KMS-11 (cell line): ENCODE results near the gene PRDX2.

Experiments
- H2AFZ ChIP-seq: fragments of 200-600 bp; sonication (generic); 2 replicates; pipeline ENCODE4 v1.6.1; 2016; ENCODE audit warnings: antibody characterized with exemption, mixed run types, low read depth
- H3K27ac ChIP-seq: fragments of 200-600 bp; sonication (generic); 2 replicates; pipeline ENCODE4 v1.6.1; 2016; ENCODE audit warnings: mild to moderate bottlenecking, mixed run types
- H3K27me3 ChIP-seq: fragments of 200-600 bp; sonication (generic); 2 replicates; pipeline ENCODE4 v1.6.1; 2017; ENCODE audit warnings: mild to moderate bottlenecking, low read depth, mixed run types, moderate library complexity; ENCODE audit not compliant: insufficient read depth
- H3K36me3 ChIP-seq: fragments of 200-600 bp; sonication (generic); 2 replicates; pipeline ENCODE4 v1.6.1; 2017; ENCODE audit warnings: mild to moderate bottlenecking, mixed run types; ENCODE audit not compliant: insufficient read depth
- H3K4me1 ChIP-seq: fragments of 200-600 bp; sonication (generic); 2 replicates; pipeline ENCODE4 v1.6.1; 2016; ENCODE audit warnings: mild to moderate bottlenecking, low read depth, mixed run types; ENCODE audit not compliant: poor library complexity, severe bottlenecking
- H3K4me2 ChIP-seq: fragments of 200-600 bp; sonication (generic); 2 replicates; pipeline ENCODE4 v1.7.0; 2016; ENCODE audit warnings: mild to moderate bottlenecking, mixed run types
- H3K4me3 ChIP-seq: fragments of 200-600 bp; sonication (generic); IDR thresholded peaks from 2 replicates; pipeline ENCODE4 v1.6.1; 2017; ENCODE audit warnings: low read depth, low read length, mixed read lengths; ENCODE audit not compliant: insufficient read depth
- H3K79me2 ChIP-seq: fragments of 200-600 bp; sonication (generic); 2 replicates; pipeline ENCODE4 v1.6.1; 2016; ENCODE audit warnings: low read depth, mixed run types; ENCODE audit not compliant: insufficient read depth
- H3K9ac ChIP-seq: fragments of 200-600 bp; sonication (generic); 2 replicates; pipeline ENCODE4 v1.6.1; 2016; ENCODE audit warnings: mild to moderate bottlenecking, mixed run types
- H4K20me1 ChIP-seq: fragments of 200-600 bp; sonication (generic); 2 replicates; pipeline ENCODE4 v1.6.1; 2016; ENCODE audit warnings: mild to moderate bottlenecking, mixed run types; ENCODE audit not compliant: insufficient read depth
- TF ChIP-seq, protein P1 (sequence below): fragments of 200-600 bp; sonication (generic); conservative IDR thresholded peaks from 2 replicates; pipeline ENCODE4 v1.6.1; 2017; ENCODE audit warnings: low read depth, mild to moderate bottlenecking, antibody characterized with exemption, low read length, moderate library complexity, mixed read lengths

The PRDX2 gene

DNA sequence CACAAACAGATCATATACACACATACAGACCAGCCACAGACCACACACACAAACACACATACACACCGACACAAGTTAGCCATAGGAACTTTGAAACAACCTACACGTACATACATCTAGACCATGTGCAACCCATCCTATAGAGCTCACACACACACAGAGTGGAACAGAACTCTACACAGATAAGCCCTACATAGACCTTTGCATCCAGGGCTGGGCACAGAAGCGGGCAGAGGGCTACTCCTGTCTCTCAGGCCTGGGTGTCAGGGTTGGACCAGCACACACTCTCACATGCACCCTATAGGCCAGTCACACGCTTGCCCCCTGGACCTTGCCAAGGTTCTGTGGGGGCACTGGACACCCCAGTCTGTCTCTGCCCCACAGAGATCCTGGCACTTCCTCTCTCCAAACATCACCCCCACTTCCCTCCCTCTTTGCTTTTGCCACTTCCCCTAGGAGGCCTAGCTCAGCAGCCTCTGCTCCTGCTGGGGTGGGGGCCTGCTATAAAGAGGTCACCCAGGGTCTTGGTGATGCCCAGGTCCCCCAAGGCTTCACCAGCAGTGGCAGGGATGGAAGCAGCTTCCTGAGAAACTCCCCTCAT, 16.1 kb downstream of the PRDX2 start:
- Histone ChIP-seq H3K4me3 (no peak overlapping the region), H3K79me2 (no peaks in the 10 kb centered on the region), H3K27me3 (no peaks in the 10 kb centered on the region), H3K4me2 (no peak overlapping the region), H3K27ac (peak overlapping the region; percentile 28; the same call in 1 of the 2 replicates), H3K36me3 (no peaks in the 10 kb centered on the region), H3K4me1 (peaks cover 56% of the 10 kb centered on the region), H2AFZ (no peak overlapping the region), H4K20me1 (no peaks in the 10 kb centered on the region), H3K9ac (no peak overlapping the region)
- TF ChIP-seq, protein P1, sequence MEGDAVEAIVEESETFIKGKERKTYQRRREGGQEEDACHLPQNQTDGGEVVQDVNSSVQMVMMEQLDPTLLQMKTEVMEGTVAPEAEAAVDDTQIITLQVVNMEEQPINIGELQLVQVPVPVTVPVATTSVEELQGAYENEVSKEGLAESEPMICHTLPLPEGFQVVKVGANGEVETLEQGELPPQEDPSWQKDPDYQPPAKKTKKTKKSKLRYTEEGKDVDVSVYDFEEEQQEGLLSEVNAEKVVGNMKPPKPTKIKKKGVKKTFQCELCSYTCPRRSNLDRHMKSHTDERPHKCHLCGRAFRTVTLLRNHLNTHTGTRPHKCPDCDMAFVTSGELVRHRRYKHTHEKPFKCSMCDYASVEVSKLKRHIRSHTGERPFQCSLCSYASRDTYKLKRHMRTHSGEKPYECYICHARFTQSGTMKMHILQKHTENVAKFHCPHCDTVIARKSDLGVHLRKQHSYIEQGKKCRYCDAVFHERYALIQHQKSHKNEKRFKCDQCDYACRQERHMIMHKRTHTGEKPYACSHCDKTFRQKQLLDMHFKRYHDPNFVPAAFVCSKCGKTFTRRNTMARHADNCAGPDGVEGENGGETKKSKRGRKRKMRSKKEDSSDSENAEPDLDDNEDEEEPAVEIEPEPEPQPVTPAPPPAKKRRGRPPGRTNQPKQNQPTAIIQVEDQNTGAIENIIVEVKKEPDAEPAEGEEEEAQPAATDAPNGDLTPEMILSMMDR: no peak

DNA sequence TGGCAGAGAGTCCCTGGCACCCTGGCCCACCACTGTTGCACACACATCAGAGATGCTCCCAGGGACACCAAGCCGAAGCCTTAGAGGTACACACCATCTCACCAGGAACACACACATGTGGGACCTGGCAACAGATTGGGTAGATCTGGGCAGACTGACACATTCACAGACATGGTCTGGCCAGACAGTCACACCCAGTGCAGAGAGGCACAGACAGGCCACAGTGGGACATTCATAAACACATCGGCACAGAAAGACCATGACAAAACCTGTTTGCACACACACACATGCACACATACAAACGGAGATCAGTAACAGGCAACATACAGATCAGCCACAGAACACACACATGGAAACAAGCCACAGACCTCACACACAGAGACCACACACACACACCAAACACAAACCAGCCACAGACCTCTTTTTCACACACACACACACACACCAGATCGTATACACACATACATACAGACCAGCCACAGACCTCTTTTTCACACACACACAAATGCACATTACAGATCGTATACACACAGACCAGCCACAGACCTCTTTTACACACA, 16.6 kb downstream of the PRDX2 start:
- Histone ChIP-seq H3K27ac (0 out of 2 replicates have a peak overlapping the region, but pooled peaks have one; percentile 28), H3K79me2 (no peaks in the 10 kb centered on the region), H3K4me2 (no peak overlapping the region), H3K9ac (no peak overlapping the region), H3K27me3 (no peaks in the 10 kb centered on the region), H3K4me1 (peaks cover 52% of the 10 kb centered on the region), H4K20me1 (no peaks in the 10 kb centered on the region), H2AFZ (no peak overlapping the region), H3K4me3 (no peak overlapping the region), H3K36me3 (no peaks in the 10 kb centered on the region)
- TF ChIP-seq, protein P1: no peak

DNA sequence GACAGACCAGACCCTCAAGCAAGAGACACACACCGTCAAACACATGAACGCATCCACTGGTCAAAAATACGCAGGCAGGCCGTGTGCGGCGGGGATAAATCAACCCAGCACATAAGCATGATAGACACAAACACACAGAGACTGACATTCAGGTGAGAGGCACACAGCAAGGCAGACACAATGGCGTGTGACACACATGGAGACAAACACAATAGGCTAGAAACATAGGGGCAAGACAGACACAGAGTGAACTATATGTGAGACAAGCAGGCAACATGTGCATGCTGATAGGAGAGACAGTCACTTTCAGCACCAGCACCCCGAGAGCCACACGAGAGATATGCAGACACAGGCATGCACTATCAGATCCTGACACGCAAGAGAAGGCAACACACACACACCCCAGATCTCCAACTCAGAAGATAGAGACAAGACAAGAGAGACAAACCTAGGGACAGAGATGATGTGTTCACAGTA, 17.2 kb downstream of the PRDX2 start:
- no peak overlapping the region for H3K4me3 ChIP-seq

DNA sequence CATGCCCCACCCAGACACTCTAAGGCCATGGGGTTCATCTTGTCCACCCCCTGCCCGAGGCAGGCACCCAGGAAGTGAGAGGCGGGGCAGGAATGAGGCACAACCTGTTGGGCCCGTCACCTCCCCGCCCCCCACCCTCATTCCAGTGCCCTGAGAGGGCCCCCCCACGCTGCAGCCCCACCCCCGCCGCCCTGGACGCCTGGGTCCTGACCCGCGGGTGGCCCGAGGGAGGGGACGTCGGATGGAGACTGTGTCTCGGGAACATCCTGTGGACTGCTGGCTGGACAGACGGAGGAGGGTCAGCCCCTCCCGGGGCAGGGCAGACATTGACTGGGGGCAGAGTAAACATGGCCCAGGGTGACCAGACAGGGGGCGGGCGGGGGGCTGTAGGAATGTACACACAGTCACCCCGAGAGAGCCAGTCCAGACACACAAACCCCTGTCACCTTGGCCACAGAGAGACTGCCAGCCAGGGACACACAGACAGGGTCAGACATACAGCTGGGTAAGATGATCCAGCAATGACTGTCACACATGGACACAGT, 17.7 kb downstream of the PRDX2 start:
- Histone ChIP-seq H3K9ac (no peak overlapping the region), H4K20me1 (no peaks in the 10 kb centered on the region), H3K4me1 (peaks cover 52% of the 10 kb centered on the region), H3K27me3 (no peaks in the 10 kb centered on the region), H3K4me2 (no peak overlapping the region), H3K4me3 (no peak overlapping the region), H2AFZ (no peak overlapping the region), H3K36me3 (no peaks in the 10 kb centered on the region), H3K79me2 (no peaks in the 10 kb centered on the region), H3K27ac (no peak overlapping the region)
- TF ChIP-seq, protein P1: no peak

More for the DNA sequence above, 17.2 kb downstream of the PRDX2 start:
- no peak overlapping the region for H3K9ac ChIP-seq
- H4K20me1 ChIP-seq: no peaks in the 10 kb centered on the region
- H3K4me2 ChIP-seq: no peak overlapping the region
- H3K36me3 ChIP-seq: no peaks in the 10 kb centered on the region
- H3K4me1 ChIP-seq: peaks cover 52% of the 10 kb centered on the region
- no peak overlapping the region for H2AFZ ChIP-seq
- no peaks in the 10 kb centered on the region for H3K27me3 ChIP-seq
- H3K27ac ChIP-seq: no peak overlapping the region
- TF ChIP-seq, protein P1: no peak
- no peaks in the 10 kb centered on the region for H3K79me2 ChIP-seq
